DND-41 (cell line): ENCODE results near the gene TEP1.
A peak's percentile ranks its signal among the peaks of the same experiment; 100 is the strongest.

Experiments used
- ATAC-seq: fragments of 200-7000 bp; cut with Tn5 transposase; 3 replicates; pipeline ENCODE4 v1.9.1; 2021; ENCODE audit warnings: low read depth; ENCODE audit not compliant: insufficient read depth
- DNase-seq: peaks from one replicate; pipeline ENCODE4 v3.0.0-alpha.2; 2020
- H2AFZ ChIP-seq: 2 replicates; pipeline ENCODE4 v1.6.0; 2012; ENCODE audit warnings: low read depth, low read length
- H3K27ac ChIP-seq: 2 replicates; pipeline ENCODE4 v1.5.1; 2012; ENCODE audit warnings: low read length, inconsistent platforms
- H3K27me3 ChIP-seq: fragments of 200-600 bp; sonication (generic); 2 replicates; pipeline ENCODE4 v1.6.0; 2012; ENCODE audit warnings: low read length, mild to moderate bottlenecking, inconsistent platforms; ENCODE audit not compliant: insufficient read depth, poor library complexity
- H3K36me3 ChIP-seq: 2 replicates; pipeline ENCODE4 v1.5.1; 2012; ENCODE audit warnings: low read length, inconsistent platforms; ENCODE audit not compliant: insufficient read depth
- H3K4me1 ChIP-seq: 2 replicates; pipeline ENCODE4 v1.5.1; 2012; ENCODE audit warnings: mild to moderate bottlenecking, low read length; ENCODE audit not compliant: insufficient read depth
- H3K4me2 ChIP-seq: 2 replicates; pipeline ENCODE4 v1.6.0; 2012; ENCODE audit warnings: mild to moderate bottlenecking, moderate library complexity, low read length, inconsistent platforms; ENCODE audit not compliant: insufficient read depth
- H3K4me3 ChIP-seq, 2 experiments: fragments of 200-600 bp in 1 of 2; shearing (Covaris generic) in 1 of 2; 2 replicates each; pipeline ENCODE4 v1.5.1; 2012 to 2016; ENCODE audit warnings: inconsistent platforms in 2 of 2, low read length in 2 of 2, mild to moderate bottlenecking in 2 of 2, low read depth in 1 of 2, moderate library complexity in 1 of 2
- H3K79me2 ChIP-seq: 2 replicates; pipeline ENCODE4 v1.6.0; 2012; ENCODE audit warnings: low read length, inconsistent platforms; ENCODE audit not compliant: insufficient read depth
- H3K9ac ChIP-seq: 2 replicates; pipeline ENCODE4 v1.6.0; 2012; ENCODE audit warnings: low read depth, mild to moderate bottlenecking, inconsistent platforms, low read length, moderate library complexity
- H3K9me3 ChIP-seq: 2 replicates; pipeline ENCODE4 v1.5.1; 2012; ENCODE audit warnings: low read length, moderate library complexity, mild to moderate bottlenecking, inconsistent platforms; ENCODE audit not compliant: insufficient read depth, severe bottlenecking
- H4K20me1 ChIP-seq: 2 replicates; pipeline ENCODE4 v1.6.0; 2012; ENCODE audit warnings: low read length; ENCODE audit not compliant: insufficient read depth
- EZH2 ChIP-seq: IDR thresholded peaks from 3 replicates; pipeline ENCODE4 v1.6.1; 2012; ENCODE audit warnings: borderline replicate concordance, low read depth, mild to moderate bottlenecking, moderate library complexity, low read length, inconsistent platforms; ENCODE audit not compliant: severe bottlenecking
- TF ChIP-seq, protein P1 (sequence below): IDR thresholded peaks from 2 replicates; pipeline ENCODE4 v1.5.1; 2012; ENCODE audit warnings: borderline replicate concordance, low read length, moderate library complexity, mild to moderate bottlenecking; ENCODE audit not compliant: poor library complexity, severe bottlenecking; ENCODE audit errors: extremely low read depth

TEP1 gene

GRCh38 chr14:20436363-20436755 lies 23.1 kb upstream of the TEP1 start:
- no peak overlapping the region for H3K27ac ChIP-seq
- no peaks in the 10 kb centered on the region for H3K9me3 ChIP-seq
- H3K79me2 ChIP-seq: no peaks in the 10 kb centered on the region
- TF ChIP-seq EZH2: no peak
- TF ChIP-seq, protein P1, sequence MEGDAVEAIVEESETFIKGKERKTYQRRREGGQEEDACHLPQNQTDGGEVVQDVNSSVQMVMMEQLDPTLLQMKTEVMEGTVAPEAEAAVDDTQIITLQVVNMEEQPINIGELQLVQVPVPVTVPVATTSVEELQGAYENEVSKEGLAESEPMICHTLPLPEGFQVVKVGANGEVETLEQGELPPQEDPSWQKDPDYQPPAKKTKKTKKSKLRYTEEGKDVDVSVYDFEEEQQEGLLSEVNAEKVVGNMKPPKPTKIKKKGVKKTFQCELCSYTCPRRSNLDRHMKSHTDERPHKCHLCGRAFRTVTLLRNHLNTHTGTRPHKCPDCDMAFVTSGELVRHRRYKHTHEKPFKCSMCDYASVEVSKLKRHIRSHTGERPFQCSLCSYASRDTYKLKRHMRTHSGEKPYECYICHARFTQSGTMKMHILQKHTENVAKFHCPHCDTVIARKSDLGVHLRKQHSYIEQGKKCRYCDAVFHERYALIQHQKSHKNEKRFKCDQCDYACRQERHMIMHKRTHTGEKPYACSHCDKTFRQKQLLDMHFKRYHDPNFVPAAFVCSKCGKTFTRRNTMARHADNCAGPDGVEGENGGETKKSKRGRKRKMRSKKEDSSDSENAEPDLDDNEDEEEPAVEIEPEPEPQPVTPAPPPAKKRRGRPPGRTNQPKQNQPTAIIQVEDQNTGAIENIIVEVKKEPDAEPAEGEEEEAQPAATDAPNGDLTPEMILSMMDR: no peak
- H3K36me3 ChIP-seq: no peaks in the 10 kb centered on the region
- ATAC-seq (no peak), DNase-seq (no peak)
- H2AFZ ChIP-seq: no peak overlapping the region
- 0 out of 2 replicates have a peak, but pooled peaks cover 2% of the 10 kb centered on the region for H3K4me1 ChIP-seq
- H4K20me1 ChIP-seq: no peaks in the 10 kb centered on the region
- no peak overlapping the region for H3K4me3 ChIP-seq
- no peaks in the 10 kb centered on the region for H3K27me3 ChIP-seq
- no peak overlapping the region for H3K9ac ChIP-seq
- no peak overlapping the region for H3K4me2 ChIP-seq

DNA sequence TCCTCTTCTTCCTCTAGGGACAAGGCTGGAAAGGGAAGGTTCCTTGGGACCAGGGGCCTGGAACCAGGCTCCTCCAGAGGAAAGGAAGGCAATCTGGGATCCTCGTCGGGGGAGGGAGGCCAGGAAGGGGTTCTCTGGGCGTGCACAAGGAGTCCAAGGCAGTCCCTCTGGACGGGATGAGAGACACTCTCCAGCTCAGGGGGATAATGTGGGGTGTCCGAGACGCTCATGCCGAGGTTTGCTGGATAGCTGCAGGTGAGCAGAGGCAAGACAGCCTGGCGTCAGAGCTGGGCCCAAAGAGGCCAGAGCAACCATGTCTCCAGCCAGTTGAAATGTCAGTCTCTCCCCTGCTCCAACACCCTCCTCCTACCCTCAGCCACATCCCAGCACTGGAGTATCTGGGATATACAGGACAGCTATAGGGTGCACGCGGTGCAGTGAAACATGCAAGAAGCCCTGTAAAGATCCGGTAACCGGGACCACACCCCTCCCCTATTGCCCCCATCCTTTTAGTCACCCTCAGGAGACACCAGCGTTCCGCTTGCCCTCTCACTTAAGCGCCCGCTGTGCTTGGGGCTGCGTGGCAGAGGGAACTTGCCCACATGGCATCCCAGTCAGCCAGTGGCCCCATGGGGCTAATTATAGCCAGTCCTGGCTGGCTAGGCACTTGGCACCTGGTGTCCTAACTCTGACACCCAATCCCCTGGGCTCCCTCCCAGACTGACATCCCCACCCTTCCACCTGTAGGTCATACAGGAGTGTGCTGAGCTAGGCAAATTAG lies 22.5 kb upstream of the TEP1 start, which contains the start of gene KLHL33:
Gene KLHL33, minus strand, starts transcription at position 585 of the 781 bp plus-strand sequence. Its CDS starts 355 bp downstream, at position 230.
- H3K9ac ChIP-seq: no peak within 1 kb of the TSS
- no peaks in the 10 kb centered on the region for H3K9me3 ChIP-seq
- ATAC-seq (0 out of 3 replicates have a peak, but pooled peaks have one; percentile 14), DNase-seq (no peak)
- H3K79me2 ChIP-seq: no peaks in the 10 kb centered on the region
- TF ChIP-seq EZH2: no peak
- TF ChIP-seq, protein P1: no peak
- no peak within 1 kb of the TSS for H3K4me2 ChIP-seq
- H3K4me1 ChIP-seq: no peaks in the 10 kb centered on the region
- H3K27ac ChIP-seq: no peak within 1 kb of the TSS
- no peak within 1 kb of the TSS for H2AFZ ChIP-seq
- no peaks in the 10 kb centered on the region for H3K36me3 ChIP-seq
- H4K20me1 ChIP-seq: no peaks in the 10 kb centered on the region
- no peaks in the 10 kb centered on the region for H3K27me3 ChIP-seq
- H3K4me3 ChIP-seq: no peak within 1 kb of the TSS

- Histone ChIP-seq H3K27ac (no peak overlapping the region), H2AFZ (no peak overlapping the region), H4K20me1 (no peaks in the 10 kb centered on the region), H3K9me3 (no peaks in the 10 kb centered on the region), H3K4me1 (no peaks in the 10 kb centered on the region), H3K9ac (no peak overlapping the region), H3K4me2 (no peak overlapping the region), H3K4me3 (no peak overlapping the region), H3K79me2 (no peaks in the 10 kb centered on the region), H3K27me3 (no peaks in the 10 kb centered on the region), H3K36me3 (no peaks in the 10 kb centered on the region)
- no peak for ATAC-seq
- TF ChIP-seq EZH2: no peak
- TF ChIP-seq, protein P1: no peak
- DNase-seq: no peak
Observed at GRCh38 chr14:20434701-20435581, 21.6 kb upstream of the TEP1 start.
